HTERT RPE-1 (cell line): ENCODE results near the gene NIBAN1.
"Not testable (repeated sequence)": the region's sequence is repeated elsewhere in the genome, so short reads cannot be mapped to it uniquely, and the experiment has no call there.

Experiments
- in situ Hi-C: fragments of 300-500 bp; cut with MboI; formaldehyde crosslinking; loops from 4 replicates; pipeline ENCODE4 v1.14.3; 2020; ENCODE audit warnings: low sequenced_read_pairs

NIBAN1 gene

GRCh38 chr1:184975208-184975870, 1.0 kb upstream of the NIBAN1 start:
- in situ Hi-C loops: loop anchor here (25.0 kb wide), 1 partner anchor 163 kb away; no protein-coding TSS in a partner anchor

GRCh38 chr1:184974837-184975115, 468 bp upstream of the NIBAN1 start:
- in situ Hi-C loops: loop anchor here (25.0 kb wide), 1 partner anchor 162 kb away; no protein-coding TSS in a partner anchor

DNA sequence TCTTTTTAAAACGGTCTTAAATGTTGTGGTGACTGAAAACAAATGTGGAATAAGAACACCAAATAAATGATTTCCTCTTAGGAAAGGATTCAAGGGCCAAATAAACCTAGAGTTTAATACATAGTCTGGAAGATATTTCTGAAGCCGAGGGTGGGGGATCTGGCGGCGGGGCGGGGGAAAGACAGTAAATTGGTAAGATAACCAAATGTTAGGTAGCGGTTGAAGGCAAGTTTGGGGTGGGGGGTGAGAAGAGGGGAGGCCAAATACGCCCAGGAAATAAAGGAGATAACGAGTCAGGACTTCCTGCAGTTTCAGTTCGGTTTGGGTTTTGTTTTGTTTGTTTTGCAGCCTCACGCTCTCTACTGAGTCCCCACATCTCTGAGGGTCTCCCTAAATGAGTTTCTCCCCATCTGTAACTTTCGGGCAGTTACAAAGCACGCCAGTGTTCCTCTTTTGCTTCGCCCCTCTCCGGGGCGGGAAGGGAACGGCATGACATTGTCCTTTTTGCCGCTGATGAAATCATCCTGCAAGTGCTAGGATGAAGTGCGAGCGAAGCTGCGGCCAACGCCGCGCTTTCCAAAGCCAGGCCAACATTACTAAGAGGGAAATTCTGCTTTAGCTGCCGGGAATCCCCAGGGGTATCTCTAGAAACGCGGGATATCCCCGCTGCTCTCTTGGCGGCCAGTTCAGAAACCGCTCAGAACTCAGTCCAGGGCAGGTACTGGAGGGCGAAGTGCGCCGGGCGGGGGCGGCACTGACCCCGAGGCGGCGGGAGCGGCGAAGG, 844 bp downstream of the NIBAN1 start:
- in situ Hi-C loops: no loop called here

DNA sequence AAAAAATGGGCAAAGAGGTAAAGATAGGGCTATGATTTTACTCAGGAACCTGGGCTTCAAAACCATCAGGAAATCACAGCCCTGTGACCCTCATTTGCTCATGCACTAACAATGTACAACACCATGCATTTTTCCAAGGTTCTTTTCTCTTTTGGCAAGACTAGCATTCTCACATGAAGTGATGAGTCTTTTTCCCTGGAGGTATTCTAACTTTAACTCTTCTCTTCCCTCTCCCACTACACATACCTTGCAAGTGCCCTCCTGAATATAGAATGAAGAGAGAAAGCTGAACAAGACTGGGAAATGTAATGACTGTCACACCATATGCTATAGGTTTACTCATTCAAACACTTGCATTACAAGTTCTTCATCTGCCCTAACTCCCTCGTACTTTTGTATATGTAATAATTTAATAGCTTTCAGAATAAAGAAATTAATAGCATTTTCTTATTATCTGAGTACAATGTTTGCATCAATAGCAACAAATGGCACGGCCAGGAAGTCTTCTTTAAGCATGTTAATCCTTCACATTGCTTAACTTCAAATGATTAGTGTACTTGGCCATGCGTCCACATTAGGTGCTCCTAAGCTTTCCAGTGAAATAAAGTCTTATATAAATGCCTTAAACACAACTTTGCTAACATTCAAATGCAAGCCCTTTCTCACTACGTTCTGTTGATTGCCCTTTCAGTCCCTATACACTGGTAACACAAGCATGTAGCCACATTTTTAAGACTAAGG, 1.8 kb downstream of the NIBAN1 start:
- in situ Hi-C loops: no loop called here

DNA sequence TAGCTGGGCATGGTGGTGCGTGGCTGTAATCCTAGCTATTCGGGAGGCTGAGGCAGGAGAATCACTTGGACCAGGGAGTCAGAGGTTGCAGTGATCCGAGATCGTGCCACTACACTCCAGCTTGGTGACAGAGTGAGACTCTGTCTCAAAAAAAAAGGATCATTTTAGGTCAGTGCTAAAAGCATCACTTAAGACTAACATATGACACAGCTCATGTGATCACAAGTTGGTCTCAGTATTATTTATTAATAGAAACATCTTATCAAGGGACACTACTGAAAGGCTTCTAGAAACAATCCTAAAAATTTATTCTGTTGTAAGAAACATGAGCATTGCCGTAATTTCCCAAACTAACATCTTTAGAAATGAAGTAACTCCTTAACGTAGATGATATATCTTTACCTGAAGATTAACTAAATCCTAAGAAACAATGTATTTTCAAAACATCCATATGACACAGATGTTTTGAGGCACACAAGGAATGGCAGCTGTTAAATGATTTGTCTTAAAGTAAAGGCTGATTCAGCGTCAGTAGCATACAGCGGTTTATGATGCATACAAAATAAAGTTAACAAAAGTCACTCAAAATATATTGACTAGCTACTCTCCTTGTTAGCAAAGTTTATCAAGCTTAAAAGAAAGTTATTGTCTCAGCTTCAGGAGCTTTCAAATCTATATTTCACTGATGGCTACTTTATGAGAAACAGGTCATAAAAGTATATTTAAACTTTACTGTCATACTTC, 2.6 kb downstream of the NIBAN1 start:
- in situ Hi-C loops: no loop called here

- in situ Hi-C loops: no loop called here
Observed at GRCh38 chr1:184970691-184971161, 3.6 kb downstream of the NIBAN1 start.

DNA sequence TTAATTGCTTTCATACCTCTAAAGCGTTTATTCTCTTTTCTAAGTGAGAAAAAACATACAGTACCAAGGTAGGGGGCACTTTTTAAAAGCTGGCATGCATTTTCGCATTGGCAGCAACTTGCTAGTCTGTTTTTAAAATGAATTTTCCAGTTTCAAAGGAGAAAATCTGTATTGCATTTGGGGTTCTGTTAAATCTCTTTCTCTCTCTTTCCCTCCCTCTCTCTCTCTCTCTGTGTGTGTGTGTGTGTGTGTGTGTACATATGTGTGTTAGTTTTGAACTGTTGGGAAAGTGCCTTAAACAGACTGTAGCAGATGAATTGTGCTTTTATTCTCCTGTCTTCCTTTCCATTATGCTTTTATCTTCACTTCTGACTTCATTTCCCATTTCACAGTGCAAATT, 7.3 kb downstream of the NIBAN1 start:
- in situ Hi-C loops: no loop called here

DNA sequence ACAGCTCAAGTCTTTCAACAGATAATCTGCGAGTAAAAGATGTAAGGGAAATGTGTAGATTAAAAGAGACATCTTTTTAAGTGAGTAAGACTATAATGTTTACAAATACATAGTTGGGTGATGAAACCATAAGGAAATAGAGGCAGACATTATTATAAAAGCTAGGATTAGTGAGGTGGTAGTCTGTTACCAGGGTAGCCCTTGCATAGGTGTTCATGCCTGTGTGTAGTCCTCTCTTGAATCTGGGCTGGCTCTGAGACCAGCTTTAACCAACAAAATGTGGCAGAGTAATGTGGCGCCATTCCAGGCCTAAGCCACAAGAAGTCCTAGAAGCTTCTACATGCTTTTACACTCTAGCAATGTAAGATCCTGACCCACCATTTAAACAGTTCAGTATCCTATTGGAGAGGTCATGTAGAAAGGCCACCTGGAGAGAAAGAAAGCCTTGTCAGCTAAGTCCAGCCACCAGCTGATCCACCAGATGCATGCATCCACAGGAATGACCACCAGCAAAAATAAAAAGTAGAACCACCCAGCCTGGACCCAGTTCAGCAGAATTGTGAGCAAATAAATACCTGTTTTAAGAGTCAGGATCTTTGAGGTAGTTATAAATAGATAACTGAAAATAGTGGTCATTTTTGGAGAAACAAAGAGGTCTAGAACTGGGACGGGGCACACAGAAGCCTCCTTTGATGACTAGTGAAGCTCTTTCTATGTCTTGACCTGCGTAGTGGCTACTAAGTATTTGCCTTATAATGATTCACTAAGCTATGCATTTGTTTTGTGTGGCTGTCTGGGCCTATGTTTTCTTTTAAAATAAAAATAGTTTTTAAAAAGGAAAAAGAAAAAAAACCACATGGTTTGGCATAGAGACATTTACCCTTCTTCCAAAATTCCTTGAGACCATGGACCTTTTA, 8.1 kb downstream of the NIBAN1 start:
- in situ Hi-C loops: no loop called here

GRCh38 chr1:184965439-184965838, 8.9 kb downstream of the NIBAN1 start:
- in situ Hi-C loops: no loop called here

DNA sequence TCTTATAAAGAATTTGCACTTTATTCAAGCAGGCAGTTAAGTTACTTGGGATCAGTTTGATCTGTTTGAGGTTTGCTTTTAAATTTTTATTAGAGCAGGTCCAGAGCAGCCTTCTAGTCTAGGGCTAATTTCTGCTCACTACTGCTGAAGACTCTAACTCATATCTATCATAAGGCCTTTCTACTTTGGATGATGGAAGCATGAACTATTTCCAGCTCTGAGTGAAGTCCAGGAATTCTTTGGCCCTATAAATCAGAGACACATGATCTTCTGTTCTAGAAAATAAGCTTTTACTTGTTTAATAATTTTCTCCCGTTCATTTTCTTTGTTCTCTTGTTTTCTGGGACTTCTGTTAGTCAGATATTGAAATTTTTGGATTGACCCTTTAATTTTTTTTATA, 14.7 kb downstream of the NIBAN1 start:
- in situ Hi-C loops: no loop called here

DNA sequence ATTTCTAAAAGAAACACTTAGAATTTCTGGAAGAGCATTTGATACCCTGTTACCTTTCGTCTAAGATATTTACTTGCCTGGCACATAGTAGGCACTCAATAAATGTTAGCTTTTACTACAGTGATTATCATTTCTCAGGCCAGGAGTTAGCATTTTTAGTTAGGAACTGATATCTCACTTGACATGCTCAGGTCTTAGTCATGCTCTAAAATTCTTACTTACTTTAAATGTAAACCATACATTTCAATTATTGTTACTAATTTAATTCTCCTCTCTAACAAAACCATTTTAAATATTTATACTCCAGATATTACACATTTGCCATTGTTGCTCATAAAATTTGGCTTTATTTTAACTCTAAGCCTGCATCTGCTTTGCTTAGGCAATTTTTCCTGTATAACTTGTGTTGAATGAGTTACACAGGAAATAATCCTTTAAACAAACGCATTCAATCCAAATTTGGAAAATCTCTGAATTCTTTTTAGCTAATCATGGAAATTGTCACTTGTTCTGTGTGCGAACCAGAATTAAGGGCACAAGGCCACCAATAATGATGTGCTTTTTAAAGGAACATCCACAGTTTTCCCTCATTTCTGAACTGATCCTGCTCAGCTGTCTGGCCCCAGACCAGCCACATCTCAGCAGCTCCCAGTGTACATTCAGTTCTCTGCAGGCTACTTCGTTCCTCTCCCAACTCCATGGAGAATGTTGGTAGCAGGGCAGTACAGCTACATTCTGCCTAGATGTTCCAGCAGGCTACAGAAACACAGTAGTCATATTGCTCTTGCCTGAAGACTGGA, 15.6 kb downstream of the NIBAN1 start:
- in situ Hi-C loops: no loop called here

DNA sequence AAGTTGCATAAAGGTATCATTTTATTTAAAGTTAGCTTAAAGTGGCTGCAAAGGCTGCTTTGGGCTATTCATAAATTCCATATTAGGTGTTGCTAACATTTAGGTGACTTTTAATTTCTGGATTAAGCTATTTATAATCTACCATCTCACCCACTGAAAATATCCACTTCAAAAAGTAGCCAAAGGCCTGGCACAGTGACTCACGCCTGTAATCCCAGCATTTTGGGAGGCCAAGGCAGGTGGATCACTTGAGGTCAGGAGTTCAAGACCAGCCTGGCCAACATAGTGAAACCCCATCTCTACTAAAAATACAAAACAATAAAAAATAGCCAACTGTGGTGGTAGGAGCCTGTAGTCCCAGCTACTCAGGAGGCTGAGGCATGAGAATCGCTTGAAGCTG, 16.4 kb downstream of the NIBAN1 start:
- in situ Hi-C loops: not testable (repeated sequence)

DNA sequence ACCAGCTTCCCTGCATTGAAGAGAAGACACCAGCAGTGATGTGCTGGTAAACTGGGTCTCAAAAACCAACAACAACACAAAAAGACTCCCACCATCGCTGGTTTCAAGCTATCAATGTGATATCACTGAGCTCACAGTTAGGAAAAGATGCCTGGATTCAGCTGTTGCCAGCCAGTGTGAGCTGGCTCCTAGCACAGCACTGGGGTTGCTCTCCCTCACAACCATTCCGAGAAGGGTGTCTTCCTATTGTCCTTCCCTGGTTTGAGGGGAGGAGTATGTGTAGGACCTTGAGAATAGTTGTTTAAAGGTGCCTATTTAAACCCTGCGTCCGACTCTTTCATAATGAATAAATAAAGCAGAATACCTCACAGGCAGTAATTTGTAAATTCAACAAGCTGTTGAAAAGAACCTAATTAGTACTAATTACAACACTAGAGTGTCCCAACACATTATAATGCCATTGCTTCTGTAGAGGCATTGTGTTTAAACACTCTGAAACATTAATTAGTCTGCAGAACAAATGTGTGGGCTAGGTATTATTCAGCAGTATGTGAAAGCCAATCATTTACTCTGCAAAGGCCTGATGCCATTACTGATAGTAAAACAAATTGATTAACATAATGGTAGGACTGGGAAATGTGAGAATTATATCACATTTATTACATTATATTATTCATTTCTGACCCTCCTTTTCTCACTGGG, 17.2 kb downstream of the NIBAN1 start:
- in situ Hi-C loops: no loop called here

GRCh38 chr1:184954232-184954995, 19.9 kb downstream of the NIBAN1 start:
- in situ Hi-C loops: no loop called here

DNA sequence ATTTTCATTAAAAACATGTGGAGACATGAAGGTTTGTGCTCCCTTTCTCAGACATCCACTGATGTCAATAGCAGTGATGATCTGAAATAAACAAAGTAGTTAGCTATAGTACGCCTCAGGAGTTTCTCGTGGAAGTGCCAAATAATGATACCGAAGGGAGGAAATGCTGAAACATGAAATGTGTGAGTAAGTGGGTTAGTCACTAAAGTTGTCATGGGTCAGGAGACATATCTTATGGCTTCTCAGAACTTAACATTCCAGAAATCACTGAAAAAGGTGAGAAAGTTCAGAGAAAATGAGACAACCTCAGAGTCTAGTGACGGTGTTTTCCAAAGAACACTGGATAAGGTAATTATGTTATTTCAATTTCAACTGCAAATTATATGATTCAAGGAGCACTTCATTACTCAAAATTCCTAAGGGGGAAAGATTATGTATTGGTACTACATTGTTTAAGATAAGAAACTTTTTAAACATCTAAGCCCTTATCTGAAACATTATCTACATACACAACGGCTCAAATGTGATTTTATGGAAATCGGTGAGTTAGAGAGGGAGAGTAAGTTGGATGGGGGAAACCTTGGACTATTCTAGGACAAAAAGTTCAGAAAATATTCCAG, 20.6 kb downstream of the NIBAN1 start:
- in situ Hi-C loops: no loop called here

DNA sequence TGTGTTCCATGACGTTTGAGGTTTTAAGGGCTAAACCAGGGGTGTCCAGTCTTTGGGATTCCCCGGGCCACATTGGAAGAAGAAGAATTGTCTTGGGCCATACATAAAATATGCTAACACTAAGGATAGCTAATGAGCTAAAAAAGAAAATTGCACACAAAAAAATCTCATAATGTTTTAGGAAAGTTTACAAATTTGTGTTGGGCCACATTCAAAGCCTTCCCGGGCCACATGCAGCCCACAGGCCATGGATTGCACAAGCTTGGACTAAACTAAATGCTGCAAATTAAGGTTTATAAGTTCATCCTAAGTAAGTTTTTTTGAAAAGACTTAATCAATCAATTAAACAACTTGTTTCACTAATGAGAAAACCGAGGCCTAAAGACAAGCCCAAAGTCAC, 21.9 kb downstream of the NIBAN1 start:
- in situ Hi-C loops: no loop called here

DNA sequence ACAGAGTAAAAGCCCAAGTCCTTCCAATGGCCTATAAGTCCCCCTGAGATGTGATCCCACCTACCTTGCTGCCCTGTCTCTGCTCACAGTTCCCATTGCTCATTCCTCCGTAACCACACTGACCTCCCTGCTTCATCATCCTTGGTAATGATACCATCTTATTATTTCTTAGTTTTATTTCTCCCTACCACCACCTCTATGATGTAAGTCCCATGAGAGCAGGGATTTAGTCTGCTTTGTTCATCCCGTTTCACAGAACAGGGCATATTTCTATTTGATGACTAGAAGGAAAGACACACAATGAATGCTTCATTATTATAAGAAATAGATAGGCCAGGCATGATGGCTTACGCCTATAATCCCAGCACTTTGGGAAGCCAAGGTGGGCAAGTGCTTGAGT, 22.5 kb downstream of the NIBAN1 start:
- in situ Hi-C loops: no loop called here

DNA sequence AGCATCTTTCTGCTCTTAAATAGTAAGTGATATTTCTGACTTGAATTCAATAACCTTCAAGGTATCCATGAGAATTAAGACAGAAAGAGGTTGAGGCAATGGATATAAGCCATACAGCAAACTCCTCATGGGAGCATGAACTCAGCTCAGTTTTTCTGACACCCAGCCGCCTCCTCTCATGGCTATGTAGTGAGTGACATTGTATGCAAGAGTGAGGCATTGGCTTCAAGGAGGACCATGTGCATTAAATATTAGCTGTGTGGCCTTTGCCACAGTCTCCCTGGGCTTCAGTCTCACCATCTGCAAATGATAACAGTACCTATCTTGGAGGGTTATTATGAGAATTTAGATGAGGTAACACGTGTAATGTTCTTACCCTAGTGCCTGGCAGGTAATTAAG, 23.4 kb downstream of the NIBAN1 start:
- in situ Hi-C loops: no loop called here
